HCT116 (cell line): ENCODE results near the gene RIPOR3. TPM values are rescaled to one million over a fixed set of nuclear protein-coding genes. Genes with fewer than 3 reads are reported as not detected.

ENCODE experiments used
- ATAC-seq: fragments of 200-7000 bp; cut with Tn5 transposase; 2 replicates; pipeline ENCODE4 v1.9.1; 2020; ENCODE audit warnings: mild to moderate bottlenecking, moderate library complexity
- BruUV-seq: library from RNA; stranded (reverse); fragments of 400-500 nt; replicated peaks from 2 replicates; lab custom pipeline; 2021; lab: Mats Ljungman, UMichigan
- CTCF ChIA-PET: fragments of 300-600 bp; sonication (Branson Sonifier 250); formaldehyde crosslinking; loops from one replicate; lab custom pipeline; 2021; ENCODE audit warnings: antibody characterized with exemption; lab: Charles Lee
- POLR2A ChIA-PET: fragments of 300-600, 350-600 bp; sonication (Branson Sonifier 250); formaldehyde crosslinking; loops from one replicate; lab custom pipeline; 2021; ENCODE audit warnings: antibody characterized with exemption; lab: Charles Lee
- RAD21 ChIA-PET, 2 experiments: fragments of 300-600 bp; sonication (Branson Sonifier 250); formaldehyde crosslinking; loops; one replicate each; lab custom pipeline; 2023; ENCODE audit warnings: low total read pairs in 2 of 2; ENCODE audit not compliant: uncharacterized antibody in 2 of 2, unreplicated experiment in 2 of 2, low non-redundant PET in 1 of 2; lab: Charles Lee
- DNase-seq: peaks from one replicate; pipeline ENCODE4 v3.0.0-alpha.2; 2010; ENCODE audit warnings: low read depth, low spot score
- H2AFZ ChIP-seq: fragments of 200-600 bp; shearing (Covaris generic), sonication (generic); 2 replicates; pipeline ENCODE4 v1.6.1; 2017; ENCODE audit warnings: low read depth, mixed run types, mixed read lengths, antibody characterized with exemption, low read length; ENCODE audit not compliant: poor library complexity, severe bottlenecking
- H3K27ac ChIP-seq: 2 replicates; pipeline ENCODE4 v1.5.1; 2012; ENCODE audit warnings: low read depth, low read length
- H3K27me3 ChIP-seq: fragments of 200-600 bp; sonication (generic); 2 replicates; pipeline ENCODE4 v1.6.1; 2016; ENCODE audit warnings: mixed run types, low read length, mixed read lengths; ENCODE audit not compliant: insufficient read depth
- H3K36me3 ChIP-seq, 2 experiments: fragments of 200-500 bp in 1 of 2; fragments of 200-600 bp in 1 of 2; sonication (Bioruptor generic) in 1 of 2; sonication (generic) in 1 of 2; 2 replicates each; pipeline versions ENCODE4 v1.5.1 to v1.6.1; 2014 to 2016; ENCODE audit warnings: low read length in 2 of 2, inconsistent platforms in 1 of 2, mixed read lengths in 1 of 2, mixed run types in 1 of 2; ENCODE audit not compliant: insufficient read depth in 2 of 2, control insufficient read depth in 1 of 2
- H3K4me1 ChIP-seq, 2 experiments: fragments of 200-600 bp in 1 of 2; sonication (generic) in 1 of 2; 2 replicates each; pipeline versions ENCODE4 v1.5.1 to v1.6.1; 2012 to 2017; ENCODE audit warnings: low read length in 2 of 2, inconsistent platforms in 1 of 2, mild to moderate bottlenecking in 1 of 2, mixed read lengths in 1 of 2, mixed run types in 1 of 2, moderate library complexity in 1 of 2; ENCODE audit not compliant: insufficient read depth in 2 of 2, control insufficient read depth in 1 of 2
- H3K4me2 ChIP-seq: fragments of 200-600 bp; sonication (generic); 2 replicates; pipeline ENCODE4 v1.6.1; 2017; ENCODE audit warnings: mixed run types, low read length, mixed read lengths
- H3K4me3 ChIP-seq, 2 experiments: fragments of 200-600 bp in 1 of 2; sonication (generic) in 1 of 2; replicated peaks in 1 of 2; 2 replicates each; pipeline ENCODE4 v1.5.1; 2011 to 2016; ENCODE audit warnings: low read length in 2 of 2, control low read depth in 1 of 2, low read depth in 1 of 2, mild to moderate bottlenecking in 1 of 2, mixed read lengths in 1 of 2, mixed run types in 1 of 2
- H3K79me2 ChIP-seq: fragments of 200-600 bp; sonication (generic); 2 replicates; pipeline ENCODE4 v1.6.1; 2017; ENCODE audit warnings: mild to moderate bottlenecking, mixed run types, low read length, moderate library complexity, mixed read lengths; ENCODE audit not compliant: insufficient read depth
- H3K9ac ChIP-seq: fragments of 200-600 bp; sonication (generic); 2 replicates; pipeline ENCODE4 v1.6.1; 2016; ENCODE audit warnings: low read length, mixed read lengths
- H3K9me2 ChIP-seq: fragments of 200-600 bp; sonication (generic), shearing (Covaris generic); 2 replicates; pipeline ENCODE4 v1.6.1; 2017; ENCODE audit warnings: mixed run types, mild to moderate bottlenecking, moderate library complexity; ENCODE audit not compliant: insufficient read depth
- H3K9me3 ChIP-seq, 2 experiments: fragments of 200-500 bp in 1 of 2; fragments of 200-600 bp in 1 of 2; sonication (Bioruptor generic) in 1 of 2; sonication (generic) in 1 of 2; 2 replicates each; pipeline ENCODE4 v1.6.1; 2014 to 2017; ENCODE audit warnings: low read length in 2 of 2, mixed read lengths in 2 of 2, inconsistent platforms in 1 of 2, low read depth in 1 of 2, mild to moderate bottlenecking in 1 of 2, mixed run types in 1 of 2, moderate library complexity in 1 of 2; ENCODE audit not compliant: control insufficient read depth in 1 of 2, insufficient read depth in 1 of 2
- H4K20me1 ChIP-seq: fragments of 200-600 bp; sonication (generic), shearing (Covaris generic); 2 replicates; pipeline ENCODE4 v1.6.1; 2017; ENCODE audit warnings: mixed run types, mild to moderate bottlenecking, moderate library complexity; ENCODE audit not compliant: insufficient read depth
- CBX3 ChIP-seq: IDR thresholded peaks from 2 replicates; pipeline ENCODE4 v1.6.1; 2012; ENCODE audit warnings: low read depth
- CEBPB ChIP-seq: IDR thresholded peaks from 2 replicates; pipeline ENCODE4 v1.6.1; 2012; ENCODE audit warnings: low read depth
- EGR1 ChIP-seq: IDR thresholded peaks from 2 replicates; pipeline ENCODE4 v1.6.1; 2012; ENCODE audit warnings: low read depth
- ELF1 ChIP-seq: IDR thresholded peaks from 2 replicates; pipeline ENCODE4 v1.6.1; 2012; ENCODE audit warnings: low read depth, borderline replicate concordance
- FOSL1 ChIP-seq: IDR thresholded peaks from 2 replicates; pipeline ENCODE4 v1.6.1; 2012; ENCODE audit warnings: low read depth
- SIN3A ChIP-seq: IDR thresholded peaks from 2 replicates; pipeline ENCODE4 v1.6.1; 2012; ENCODE audit warnings: low read depth
- TCF7L2 ChIP-seq: IDR thresholded peaks from 2 replicates; pipeline ENCODE4 v1.7.0; 2011; ENCODE audit warnings: borderline replicate concordance, inconsistent platforms; ENCODE audit not compliant: insufficient read depth, insufficient read length; ENCODE audit errors: extremely low read depth
- ZNF274 ChIP-seq: fragments of 200-500 bp; sonication (Bioruptor generic); IDR thresholded peaks from 2 replicates; pipeline ENCODE4 v1.6.1; 2014; ENCODE audit warnings: mild to moderate bottlenecking, low read depth, low read length, inconsistent platforms
- intact Hi-C: fragments of 100-400 bp; cut with micrococcal nuclease; formaldehyde crosslinking; loops from 2 replicates; pipeline ENCODE4 v1.10.0; 2022
- total RNA-seq: library from RNA; stranded (reverse); gene quantifications from one replicate; pipeline ENCODE4 v1.2.1, GENCODE V29; 2021; ENCODE audit not compliant: unreplicated experiment
- TF ChIP-seq, protein P1 (sequence below): IDR thresholded peaks from 2 replicates; pipeline ENCODE4 v1.6.1; 2012; ENCODE audit warnings: low read depth
- TF ChIP-seq, protein P2 (sequence below): IDR thresholded peaks from 2 replicates; pipeline ENCODE4 v1.6.1; 2012

The RIPOR3 gene
- total RNA-seq, 1 experiment from 2014 or later = 0.22 TPM

DNA sequence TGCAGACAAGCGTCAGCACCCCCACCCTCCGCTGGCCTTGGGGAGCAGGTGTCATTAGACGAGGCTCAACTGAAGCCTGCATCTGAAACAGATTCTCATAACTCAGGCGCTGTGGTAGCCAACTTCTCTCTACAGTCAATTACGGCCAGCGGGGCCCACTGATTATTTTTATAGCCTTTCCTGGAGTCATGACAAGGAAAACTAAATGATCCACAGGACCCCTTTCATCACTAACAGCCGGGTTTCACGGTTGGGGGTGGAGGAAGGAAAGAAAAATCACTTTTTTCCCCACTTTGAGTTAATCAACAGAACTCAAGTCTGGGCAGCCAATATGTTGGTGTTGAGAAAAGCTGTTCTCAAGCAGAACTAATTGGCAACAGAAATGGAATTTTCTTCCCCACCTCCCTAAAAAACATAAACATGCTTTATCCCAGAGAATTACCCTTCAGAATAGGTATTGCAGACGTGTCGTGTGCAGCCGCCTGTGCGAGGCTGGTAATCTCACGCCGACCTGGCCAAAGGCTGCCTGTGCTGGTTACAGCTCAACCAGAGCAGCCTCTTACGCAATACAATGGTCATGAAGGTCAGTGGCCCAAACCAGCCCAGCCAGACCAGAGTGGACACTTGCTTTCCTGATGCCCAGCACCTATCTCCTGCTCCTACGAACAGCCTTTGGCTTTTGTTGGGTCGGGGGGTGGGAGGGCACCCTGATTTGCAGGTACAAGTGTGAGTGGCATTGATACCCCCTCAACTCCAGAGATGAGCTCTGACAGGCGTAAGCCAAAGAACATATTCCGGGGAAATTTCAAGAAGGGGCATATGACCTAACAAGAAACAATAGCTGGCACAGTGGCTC is 11.0 kb downstream of the RIPOR3 start:
- Histone ChIP-seq H3K9me3 (no peaks in the 10 kb centered on the region), H3K79me2 (no peaks in the 10 kb centered on the region), H3K4me1 (peaks cover 12 to 15% of the 10 kb centered on the region in 2 experiments; a peak in 3 of 4 replicates), H2AFZ (no peak overlapping the region), H3K9ac (no peak overlapping the region), H3K4me3 (no peak overlapping the region), H3K4me2 (no peak overlapping the region), H3K9me2 (no peaks in the 10 kb centered on the region), H3K27ac (no peak overlapping the region), H3K27me3 (no peaks in the 10 kb centered on the region), H3K36me3 (no peaks in the 10 kb centered on the region), H4K20me1 (no peaks in the 10 kb centered on the region)
- ATAC-seq (no peak), DNase-seq (no peak)
- BruUV-seq = no TSS peak
- intact Hi-C loops = no loop called here
- ChIA-PET POLR2A (no interaction called here), RAD21 (no interaction called here), CTCF (no interaction called here)
- TF ChIP-seq FOSL1 = no peak
- peak; percentile 68 for TF ChIP-seq CEBPB

DNA sequence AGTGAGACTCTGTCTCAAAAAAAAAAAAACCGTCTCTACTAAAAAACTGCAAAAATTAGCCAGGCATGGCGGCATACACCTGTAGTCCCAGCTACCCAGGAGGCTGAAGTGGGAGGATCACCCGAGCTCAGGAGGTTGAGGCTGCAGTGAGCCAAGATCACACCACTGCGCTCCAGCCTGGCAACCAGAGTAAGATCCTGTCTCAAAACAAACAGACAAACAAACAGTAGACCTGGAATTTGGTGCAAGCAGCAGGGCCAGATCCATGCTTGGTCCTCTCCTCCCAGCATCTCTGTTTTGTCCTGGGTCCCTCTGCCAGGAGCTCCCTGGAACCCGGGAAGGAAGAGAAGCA is 11.6 kb downstream of the RIPOR3 start:
- no peak for ATAC-seq
- TF ChIP-seq SIN3A (no peak), EGR1 (no peak), ELF1 (no peak), ZNF274 (no peak), CBX3 (no peak), TCF7L2 (no peak)
- TF ChIP-seq, protein P1, sequence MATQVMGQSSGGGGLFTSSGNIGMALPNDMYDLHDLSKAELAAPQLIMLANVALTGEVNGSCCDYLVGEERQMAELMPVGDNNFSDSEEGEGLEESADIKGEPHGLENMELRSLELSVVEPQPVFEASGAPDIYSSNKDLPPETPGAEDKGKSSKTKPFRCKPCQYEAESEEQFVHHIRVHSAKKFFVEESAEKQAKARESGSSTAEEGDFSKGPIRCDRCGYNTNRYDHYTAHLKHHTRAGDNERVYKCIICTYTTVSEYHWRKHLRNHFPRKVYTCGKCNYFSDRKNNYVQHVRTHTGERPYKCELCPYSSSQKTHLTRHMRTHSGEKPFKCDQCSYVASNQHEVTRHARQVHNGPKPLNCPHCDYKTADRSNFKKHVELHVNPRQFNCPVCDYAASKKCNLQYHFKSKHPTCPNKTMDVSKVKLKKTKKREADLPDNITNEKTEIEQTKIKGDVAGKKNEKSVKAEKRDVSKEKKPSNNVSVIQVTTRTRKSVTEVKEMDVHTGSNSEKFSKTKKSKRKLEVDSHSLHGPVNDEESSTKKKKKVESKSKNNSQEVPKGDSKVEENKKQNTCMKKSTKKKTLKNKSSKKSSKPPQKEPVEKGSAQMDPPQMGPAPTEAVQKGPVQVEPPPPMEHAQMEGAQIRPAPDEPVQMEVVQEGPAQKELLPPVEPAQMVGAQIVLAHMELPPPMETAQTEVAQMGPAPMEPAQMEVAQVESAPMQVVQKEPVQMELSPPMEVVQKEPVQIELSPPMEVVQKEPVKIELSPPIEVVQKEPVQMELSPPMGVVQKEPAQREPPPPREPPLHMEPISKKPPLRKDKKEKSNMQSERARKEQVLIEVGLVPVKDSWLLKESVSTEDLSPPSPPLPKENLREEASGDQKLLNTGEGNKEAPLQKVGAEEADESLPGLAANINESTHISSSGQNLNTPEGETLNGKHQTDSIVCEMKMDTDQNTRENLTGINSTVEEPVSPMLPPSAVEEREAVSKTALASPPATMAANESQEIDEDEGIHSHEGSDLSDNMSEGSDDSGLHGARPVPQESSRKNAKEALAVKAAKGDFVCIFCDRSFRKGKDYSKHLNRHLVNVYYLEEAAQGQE = no peak
- TF ChIP-seq, protein P2, sequence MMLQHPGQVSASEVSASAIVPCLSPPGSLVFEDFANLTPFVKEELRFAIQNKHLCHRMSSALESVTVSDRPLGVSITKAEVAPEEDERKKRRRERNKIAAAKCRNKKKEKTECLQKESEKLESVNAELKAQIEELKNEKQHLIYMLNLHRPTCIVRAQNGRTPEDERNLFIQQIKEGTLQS = no peak

More for the DNA sequence above, 11.6 kb downstream of the RIPOR3 start:
- Histone ChIP-seq H3K4me1 (peaks cover 12 to 15% of the 10 kb centered on the region in 2 experiments; a peak in 3 of 4 replicates), H3K27ac (no peak overlapping the region), H3K9ac (no peak overlapping the region), H3K27me3 (no peaks in the 10 kb centered on the region), H3K9me3 (no peaks in the 10 kb centered on the region), H2AFZ (no peak overlapping the region), H3K4me3 (no peak overlapping the region), H3K36me3 (no peaks in the 10 kb centered on the region), H3K4me2 (no peak overlapping the region), H4K20me1 (no peaks in the 10 kb centered on the region), H3K79me2 (no peaks in the 10 kb centered on the region), H3K9me2 (no peaks in the 10 kb centered on the region)
- ChIA-PET RAD21 (no interaction called here), CTCF (no interaction called here), POLR2A (interaction anchor here (1.3 kb wide), 1 partner anchor 10 kb away, joined by 3 read pairs; no protein-coding TSS in a partner anchor)
- no peak for DNase-seq
- no TSS peak for BruUV-seq
- intact Hi-C loops = no loop called here
